Hypothalamus (tissue), 51 donors: ENCODE measurements around the gene TMEM18.
A peak's percentile ranks its signal among the peaks of the same experiment; 100 is the strongest.
"Not testable (repeated sequence)": the region's sequence is repeated elsewhere in the genome, so short reads cannot be mapped to it uniquely, and the experiment has no call there.

ENCODE experiments used
- DNase-seq, 51 donors: peaks; one replicate each; lab custom pipeline; 2025; lab: John Stamatoyannopoulos, UW

The TMEM18 gene

GRCh38 chr2:677056-677958, at the start of gene TMEM18:
Gene TMEM18 (minus strand): TSS chr2:677406. CDS start chr2:677345, 61 bp downstream.
- DNase-seq: peak in 44 of 51 donors; percentile 75 to 100 (median 95)

GRCh38 chr2:726169-726568, 49.0 kb upstream of the TMEM18 start:
- DNase-seq: no peak

- no peak for DNase-seq
Measured at GRCh38 chr2:725468-725867, 48.3 kb upstream of the TMEM18 start.

- no peak for DNase-seq
Measured at GRCh38 chr2:723761-724160, 46.6 kb upstream of the TMEM18 start.

GRCh38 chr2:720842-721241, 43.6 kb upstream of the TMEM18 start:
- DNase-seq: no peak

- DNase-seq: no peak
Measured at GRCh38 chr2:719734-720133, 42.5 kb upstream of the TMEM18 start.

GRCh38 chr2:719191-719590, 42.0 kb upstream of the TMEM18 start:
- DNase-seq: no peak

- no peak for DNase-seq
Measured at GRCh38 chr2:717661-718060, 40.5 kb upstream of the TMEM18 start.

GRCh38 chr2:715854-716560, 38.8 kb upstream of the TMEM18 start:
- DNase-seq: no peak

- DNase-seq: no peak
Measured at GRCh38 chr2:715038-715437, 37.8 kb upstream of the TMEM18 start.

GRCh38 chr2:714005-714741, 37.0 kb upstream of the TMEM18 start:
- DNase-seq: peak in 21 of 51 donors; percentile 5 to 57 (median 27)

GRCh38 chr2:710867-711665, 33.9 kb upstream of the TMEM18 start:
- DNase-seq: no peak

GRCh38 chr2:709138-709765, 32.0 kb upstream of the TMEM18 start:
- no peak for DNase-seq

GRCh38 chr2:708667-709066, 31.5 kb upstream of the TMEM18 start:
- DNase-seq: no peak

- no peak for DNase-seq
Measured at GRCh38 chr2:705971-706511, 28.8 kb upstream of the TMEM18 start.

GRCh38 chr2:702765-703164, 25.6 kb upstream of the TMEM18 start:
- not testable (repeated sequence) for DNase-seq

GRCh38 chr2:696999-697627, 19.9 kb upstream of the TMEM18 start:
- DNase-seq: no peak

GRCh38 chr2:696463-696862, 19.3 kb upstream of the TMEM18 start:
- no peak for DNase-seq

GRCh38 chr2:694906-695510, 17.8 kb upstream of the TMEM18 start:
- peak in 6 of 51 donors; percentile 3 to 25 (median 19) for DNase-seq
